Neural cell (in vitro differentiated cells): ENCODE measurements around the gene TUBG1. TPM values are rescaled to one million over a fixed set of nuclear protein-coding genes. Genes with fewer than 3 reads are reported as not detected.

Experiments used
- H2AFZ ChIP-seq: fragments of 200-600, 300-800 bp; sonication (generic), shearing (Covaris generic); 2 replicates; pipeline ENCODE4 v1.6.0; 2014; ENCODE audit warnings: low read depth, mild to moderate bottlenecking, antibody characterized with exemption, low read length, moderate library complexity
- H3F3A ChIP-seq: fragments of 200-600 bp; shearing (Covaris generic); 2 replicates; pipeline ENCODE4 v1.6.1; 2016; ENCODE audit warnings: mild to moderate bottlenecking, moderate library complexity, mixed read lengths, antibody characterized with exemption, low read length; ENCODE audit not compliant: insufficient read depth, poor library complexity, severe bottlenecking
- H3K27ac ChIP-seq: fragments of 200-600, 300-800 bp; sonication (generic), shearing (Covaris generic); 2 replicates; pipeline ENCODE4 v1.5.1; 2014; ENCODE audit warnings: mild to moderate bottlenecking, low read length, moderate library complexity
- H3K27me3 ChIP-seq: fragments of 300-800, 200-600 bp; sonication (generic), shearing (Covaris generic); 2 replicates; pipeline ENCODE4 v1.6.0; 2014; ENCODE audit warnings: mild to moderate bottlenecking, low read depth, low read length, moderate library complexity; ENCODE audit not compliant: insufficient read depth
- H3K36me3 ChIP-seq: fragments of 300-800, 200-600 bp; sonication (generic), shearing (Covaris generic); 2 replicates; pipeline ENCODE4 v1.5.1; 2014; ENCODE audit warnings: mild to moderate bottlenecking, antibody characterized with exemption, low read length, moderate library complexity; ENCODE audit not compliant: insufficient read depth
- H3K4me2 ChIP-seq: fragments of 300-800, 200-600 bp; sonication (generic), shearing (Covaris generic); 2 replicates; pipeline ENCODE4 v1.6.0; 2014; ENCODE audit warnings: mild to moderate bottlenecking, low read length
- H3K4me3 ChIP-seq: fragments of 300-800, 200-600 bp; sonication (generic), shearing (Covaris generic); 2 replicates; pipeline ENCODE4 v1.5.1; 2014; ENCODE audit warnings: mild to moderate bottlenecking, low read length, moderate library complexity
- H3K79me2 ChIP-seq: fragments of 200-600 bp; shearing (Covaris generic); replicated peaks from 2 replicates; pipeline ENCODE4 v1.6.0; 2014; ENCODE audit warnings: mild to moderate bottlenecking, low read length, moderate library complexity; ENCODE audit not compliant: insufficient read depth
- H3K9ac ChIP-seq: fragments of 300-800, 200-600 bp; sonication (generic), shearing (Covaris generic); 2 replicates; pipeline ENCODE4 v1.6.1; 2016; ENCODE audit warnings: mild to moderate bottlenecking, low read length, mixed read lengths
- H3K9me2 ChIP-seq: fragments of 200-600 bp; shearing (Covaris generic); 2 replicates; pipeline ENCODE4 v1.6.1; 2016; ENCODE audit warnings: mild to moderate bottlenecking, low read length, mixed read lengths; ENCODE audit not compliant: insufficient read depth
- H3K9me3 ChIP-seq: fragments of 200-600, 300-800 bp; sonication (generic), shearing (Covaris generic); 2 replicates; pipeline ENCODE4 v1.6.1; 2016; ENCODE audit warnings: mild to moderate bottlenecking, mixed run types, low read length, moderate library complexity, mixed read lengths
- H4K20me1 ChIP-seq: fragments of 200-600 bp; shearing (Covaris generic); 2 replicates; pipeline ENCODE4 v1.6.1; 2016; ENCODE audit warnings: mild to moderate bottlenecking, mixed run types; ENCODE audit not compliant: insufficient read depth
- EP300 ChIP-seq: fragments of 450-650 bp; conservative IDR thresholded peaks from 2 replicates; pipeline ENCODE4 v1.6.1; 2014; ENCODE audit warnings: antibody characterized with exemption, mild to moderate bottlenecking, moderate library complexity; ENCODE audit not compliant: poor library complexity, severe bottlenecking
- EZH2 ChIP-seq: fragments of 200-600, 300-800 bp; shearing (Covaris generic), sonication (generic); IDR thresholded peaks from 2 replicates; pipeline ENCODE4 v1.6.1; 2014; ENCODE audit warnings: antibody characterized with exemption, low read length, borderline replicate concordance, mild to moderate bottlenecking; ENCODE audit not compliant: insufficient read depth, poor library complexity, severe bottlenecking
- MXI1 ChIP-seq: fragments of 450-650 bp; conservative IDR thresholded peaks from 2 replicates; pipeline ENCODE4 v1.6.1; 2014; ENCODE audit warnings: antibody characterized with exemption, mild to moderate bottlenecking; ENCODE audit not compliant: poor library complexity, severe bottlenecking
- POLR2AphosphoS5 ChIP-seq: IDR thresholded peaks from 2 replicates; pipeline ENCODE4 v1.6.1; 2012
- RAD21 ChIP-seq: fragments of 450-650 bp; conservative IDR thresholded peaks from 2 replicates; pipeline ENCODE4 v1.6.1; 2014; ENCODE audit warnings: antibody characterized with exemption, mild to moderate bottlenecking, moderate library complexity
- REST ChIP-seq: IDR thresholded peaks from 2 replicates; pipeline ENCODE4 v1.6.1; 2012; ENCODE audit warnings: borderline replicate concordance
- SMC3 ChIP-seq: fragments of 450-650 bp; conservative IDR thresholded peaks from 2 replicates; pipeline ENCODE4 v1.6.1; 2014; ENCODE audit warnings: antibody characterized with exemption, mild to moderate bottlenecking, moderate library complexity; ENCODE audit not compliant: poor library complexity
- TAF1 ChIP-seq: IDR thresholded peaks from 2 replicates; pipeline ENCODE4 v1.6.1; 2012; ENCODE audit warnings: low read depth
- polyA plus RNA-seq: library from polyadenylated mRNA; depleted of rRNA; stranded (reverse); fragments of >200 nt; gene quantifications from 2 replicates; pipeline ENCODE4 v1.2.3, GENCODE V29; 2014
- TF ChIP-seq, protein P1 (sequence below): fragments of 450-650 bp; IDR thresholded peaks from 2 replicates; pipeline ENCODE4 v1.5.1; 2014; ENCODE audit warnings: antibody characterized with exemption, mild to moderate bottlenecking, moderate library complexity; ENCODE audit not compliant: poor library complexity, severe bottlenecking

TUBG1 gene
- polyA plus RNA-seq, 1 donor from 2014 or later, result 14.2 TPM

DNA sequence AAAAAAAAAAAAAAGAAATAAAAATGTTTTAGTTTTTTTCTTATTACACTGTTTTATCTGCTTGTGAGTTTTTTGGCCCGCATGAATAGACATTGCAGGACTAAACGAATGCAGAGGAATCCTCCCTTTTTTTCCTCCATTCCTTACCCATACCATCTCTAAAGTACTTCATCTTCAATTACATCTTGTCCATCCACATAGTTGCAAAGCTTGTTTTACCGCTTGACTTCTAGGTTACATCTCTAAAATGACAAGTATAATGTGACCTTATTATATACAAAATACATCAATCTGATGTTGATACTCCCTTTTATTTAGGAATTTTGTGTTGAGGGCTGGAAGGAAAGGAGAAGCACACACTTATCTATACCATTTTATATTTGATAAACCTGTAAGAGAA, 13.1 kb upstream of the TUBG1 start:
- H3K79me2 ChIP-seq, result peaks cover 12% of the 10 kb centered on the region
- H3K9me3 ChIP-seq, result no peaks in the 10 kb centered on the region
- no peak overlapping the region for H3K9ac ChIP-seq
- H3K27ac ChIP-seq, result no peak overlapping the region
- no peaks in the 10 kb centered on the region for H3K27me3 ChIP-seq
- H3K4me2 ChIP-seq, result no peak overlapping the region
- H3F3A ChIP-seq, result no peaks in the 10 kb centered on the region
- H3K9me2 ChIP-seq, result no peaks in the 10 kb centered on the region
- TF ChIP-seq RAD21, result no peak
- TF ChIP-seq EP300, result no peak
- no peak for TF ChIP-seq TAF1
- no peak for TF ChIP-seq SMC3
- no peak for TF ChIP-seq REST
- TF ChIP-seq MXI1, result no peak
- TF ChIP-seq, protein P1, sequence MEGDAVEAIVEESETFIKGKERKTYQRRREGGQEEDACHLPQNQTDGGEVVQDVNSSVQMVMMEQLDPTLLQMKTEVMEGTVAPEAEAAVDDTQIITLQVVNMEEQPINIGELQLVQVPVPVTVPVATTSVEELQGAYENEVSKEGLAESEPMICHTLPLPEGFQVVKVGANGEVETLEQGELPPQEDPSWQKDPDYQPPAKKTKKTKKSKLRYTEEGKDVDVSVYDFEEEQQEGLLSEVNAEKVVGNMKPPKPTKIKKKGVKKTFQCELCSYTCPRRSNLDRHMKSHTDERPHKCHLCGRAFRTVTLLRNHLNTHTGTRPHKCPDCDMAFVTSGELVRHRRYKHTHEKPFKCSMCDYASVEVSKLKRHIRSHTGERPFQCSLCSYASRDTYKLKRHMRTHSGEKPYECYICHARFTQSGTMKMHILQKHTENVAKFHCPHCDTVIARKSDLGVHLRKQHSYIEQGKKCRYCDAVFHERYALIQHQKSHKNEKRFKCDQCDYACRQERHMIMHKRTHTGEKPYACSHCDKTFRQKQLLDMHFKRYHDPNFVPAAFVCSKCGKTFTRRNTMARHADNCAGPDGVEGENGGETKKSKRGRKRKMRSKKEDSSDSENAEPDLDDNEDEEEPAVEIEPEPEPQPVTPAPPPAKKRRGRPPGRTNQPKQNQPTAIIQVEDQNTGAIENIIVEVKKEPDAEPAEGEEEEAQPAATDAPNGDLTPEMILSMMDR, result no peak
- TF ChIP-seq EZH2, result no peak
- no peak for TF ChIP-seq POLR2AphosphoS5
- no peak overlapping the region for H3K4me3 ChIP-seq
- H2AFZ ChIP-seq, result no peak overlapping the region
- H3K36me3 ChIP-seq, result no peaks in the 10 kb centered on the region
- H4K20me1 ChIP-seq, result no peaks in the 10 kb centered on the region

GRCh38 chr17:42598905-42599304, 10.6 kb upstream of the TUBG1 start:
- no peaks in the 10 kb centered on the region for H3K9me2 ChIP-seq
- no peak overlapping the region for H3K9ac ChIP-seq
- TF ChIP-seq MXI1, result no peak
- H3K9me3 ChIP-seq, result no peaks in the 10 kb centered on the region
- no peaks in the 10 kb centered on the region for H4K20me1 ChIP-seq
- H3K27ac ChIP-seq, result no peak overlapping the region
- no peak overlapping the region for H2AFZ ChIP-seq
- H3K79me2 ChIP-seq, result peaks cover 26% of the 10 kb centered on the region
- H3K27me3 ChIP-seq, result no peaks in the 10 kb centered on the region
- no peaks in the 10 kb centered on the region for H3F3A ChIP-seq
- no peak overlapping the region for H3K4me3 ChIP-seq
- no peak overlapping the region for H3K4me2 ChIP-seq
- no peaks in the 10 kb centered on the region for H3K36me3 ChIP-seq

DNA sequence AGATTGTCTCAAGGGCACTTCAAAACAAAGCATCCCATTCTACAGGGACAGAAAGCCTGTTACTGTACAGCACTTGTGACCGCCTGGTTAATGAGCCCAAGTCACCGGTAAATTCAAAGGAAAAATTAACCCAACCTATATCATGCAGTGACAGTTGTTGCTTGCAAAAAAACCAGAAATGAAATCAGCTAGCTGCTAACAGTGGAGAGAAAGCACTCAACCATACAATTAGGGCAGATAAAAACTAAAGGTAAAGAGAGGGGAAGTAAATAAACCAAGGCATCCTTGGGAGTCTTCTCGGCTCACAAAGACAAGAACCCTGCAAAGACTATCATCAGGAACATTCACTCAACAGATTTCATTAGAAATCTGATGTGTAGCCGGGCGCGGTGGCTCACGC, 6.2 kb upstream of the TUBG1 start:
- TF ChIP-seq MXI1 (no peak), POLR2AphosphoS5 (no peak), REST (no peak), EZH2 (no peak), SMC3 (no peak), EP300 (no peak), RAD21 (no peak)
- TF ChIP-seq, protein P1, result no peak
- Histone ChIP-seq H3K9me2 (no peaks in the 10 kb centered on the region), H3K27ac (no peak overlapping the region), H3K9ac (no peak overlapping the region), H3K36me3 (no peaks in the 10 kb centered on the region), H4K20me1 (no peaks in the 10 kb centered on the region), H3K9me3 (no peaks in the 10 kb centered on the region), H3F3A (no peaks in the 10 kb centered on the region), H2AFZ (no peak overlapping the region), H3K4me2 (no peak overlapping the region), H3K4me3 (no peak overlapping the region), H3K79me2 (peaks cover 62% of the 10 kb centered on the region), H3K27me3 (no peaks in the 10 kb centered on the region)
